ENCODE data around the gene MAP7D3.
"Not testable (repeated sequence)": the region's sequence is repeated elsewhere in the genome, so short reads cannot be mapped to it uniquely, and the experiment has no call there.

Gene MAP7D3, protein sequence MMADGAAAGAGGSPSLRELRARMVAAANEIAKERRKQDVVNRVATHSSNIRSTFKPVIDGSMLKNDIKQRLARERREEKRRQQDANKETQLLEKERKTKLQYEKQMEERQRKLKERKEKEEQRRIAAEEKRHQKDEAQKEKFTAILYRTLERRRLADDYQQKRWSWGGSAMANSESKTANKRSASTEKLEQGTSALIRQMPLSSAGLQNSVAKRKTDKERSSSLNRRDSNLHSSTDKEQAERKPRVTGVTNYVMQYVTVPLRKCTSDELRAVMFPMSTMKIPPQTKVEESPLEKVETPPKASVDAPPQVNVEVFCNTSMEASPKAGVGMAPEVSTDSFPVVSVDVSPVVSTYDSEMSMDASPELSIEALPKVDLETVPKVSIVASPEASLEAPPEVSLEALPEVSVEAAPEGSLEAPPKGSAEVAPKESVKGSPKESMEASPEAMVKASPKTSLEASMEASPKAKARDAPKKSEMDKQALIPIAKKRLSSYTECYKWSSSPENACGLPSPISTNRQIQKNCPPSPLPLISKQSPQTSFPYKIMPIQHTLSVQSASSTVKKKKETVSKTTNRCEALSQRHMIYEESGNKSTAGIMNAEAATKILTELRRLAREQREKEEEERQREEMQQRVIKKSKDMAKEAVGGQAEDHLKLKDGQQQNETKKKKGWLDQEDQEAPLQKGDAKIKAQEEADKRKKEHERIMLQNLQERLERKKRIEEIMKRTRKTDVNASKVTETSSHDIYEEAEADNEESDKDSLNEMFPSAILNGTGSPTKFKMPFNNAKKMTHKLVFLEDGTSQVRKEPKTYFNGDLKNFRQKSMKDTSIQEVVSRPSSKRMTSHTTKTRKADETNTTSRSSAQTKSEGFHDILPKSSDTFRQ

DNA sequence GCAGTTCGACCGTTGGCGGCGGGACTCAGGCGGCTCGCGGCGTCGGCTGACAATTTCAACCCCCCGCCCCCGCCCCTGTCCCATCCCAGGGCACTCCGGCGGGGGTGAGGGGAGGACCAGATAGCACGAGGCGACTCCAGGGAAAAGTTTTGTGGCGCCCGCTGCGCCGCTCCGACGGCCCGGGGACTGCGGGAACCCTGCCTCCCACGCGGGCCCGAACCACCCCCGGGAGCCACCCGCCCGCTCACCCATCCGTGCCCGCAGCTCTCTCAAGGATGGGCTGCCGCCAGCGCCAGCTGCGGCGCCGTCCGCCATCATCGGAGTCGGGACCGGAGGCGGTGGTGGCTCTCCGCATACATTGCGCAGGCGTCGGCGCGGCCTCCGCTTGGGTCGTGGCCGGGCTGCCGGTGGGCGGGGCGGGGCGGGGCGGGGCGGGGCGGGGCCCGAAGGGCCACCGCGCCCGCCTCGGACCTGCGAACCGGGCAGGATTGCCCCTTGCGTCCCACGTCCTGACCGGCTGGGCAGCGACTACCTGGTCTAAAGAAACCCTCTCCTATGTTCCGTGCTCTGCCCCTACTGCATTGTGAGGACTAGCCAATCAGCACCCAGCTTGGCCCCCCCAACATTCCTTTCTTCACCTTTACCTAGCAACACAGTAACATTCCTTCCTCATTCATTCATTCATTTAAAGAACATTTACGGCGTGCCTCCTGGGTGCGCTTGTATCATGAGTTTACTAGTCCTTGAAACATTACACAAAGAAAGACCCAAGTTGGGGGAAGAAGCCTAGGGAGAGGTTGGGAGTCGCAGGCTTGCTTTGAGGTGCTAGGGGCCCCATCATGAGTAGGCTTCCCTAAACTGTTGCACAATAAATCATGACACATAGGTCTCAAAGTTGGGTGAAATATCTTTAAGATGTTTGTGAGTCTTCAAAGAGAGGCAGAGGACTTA is at the start of gene MAP7D3:
TSS of gene MAP7D3 (minus strand) at position 360 of the 951 bp plus-strand sequence. CDS start at position 318, 42 bp downstream.
- no peak for DNase-seq

DNA sequence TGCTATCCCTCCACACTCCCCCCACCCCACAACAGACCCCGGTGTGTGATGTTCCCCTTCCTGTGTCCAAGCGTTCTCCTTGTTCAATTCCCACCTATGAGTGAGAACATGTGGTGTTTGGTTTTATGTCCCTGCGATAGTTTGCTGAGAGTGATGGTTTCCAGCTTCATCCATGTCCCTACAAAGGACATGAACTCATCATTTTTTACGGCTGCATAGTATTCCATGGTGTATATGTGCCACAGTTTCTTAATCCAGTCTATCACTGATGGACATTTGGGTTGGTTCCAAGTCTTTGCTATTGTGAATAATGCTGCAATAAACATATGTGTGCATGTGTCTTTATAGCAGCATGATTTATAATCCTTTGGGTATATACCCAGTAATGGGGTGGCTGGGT is 49.5 kb upstream of the MAP7D3 start, which contains the start of gene ADGRG4:
TSS of gene ADGRG4 (plus strand) at position 243 of the 400 bp plus-strand sequence. CDS start 7,815 bp downstream, outside the sequence.
- DNase-seq, result not testable (repeated sequence)

DNA sequence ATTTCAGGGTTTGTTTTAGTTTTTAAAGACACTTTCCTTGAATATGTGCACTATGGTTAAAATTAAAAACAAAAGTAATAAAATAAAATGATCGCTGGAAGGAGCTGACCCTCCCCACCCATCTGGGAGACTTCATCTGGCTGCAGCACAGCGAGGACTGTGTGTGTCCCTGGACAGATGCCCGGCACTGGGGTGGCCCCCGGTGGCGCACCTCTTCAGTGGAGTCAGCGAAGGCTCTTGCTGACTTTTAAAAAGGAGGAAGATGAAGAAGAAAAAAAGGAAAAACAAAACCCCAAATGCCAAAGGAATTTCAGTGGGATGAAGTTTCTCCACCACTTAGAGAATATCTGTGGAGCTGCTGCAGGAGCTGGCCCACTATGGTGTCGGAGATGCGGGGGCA is 44.2 kb upstream of the MAP7D3 start:
- no peak for DNase-seq

DNA sequence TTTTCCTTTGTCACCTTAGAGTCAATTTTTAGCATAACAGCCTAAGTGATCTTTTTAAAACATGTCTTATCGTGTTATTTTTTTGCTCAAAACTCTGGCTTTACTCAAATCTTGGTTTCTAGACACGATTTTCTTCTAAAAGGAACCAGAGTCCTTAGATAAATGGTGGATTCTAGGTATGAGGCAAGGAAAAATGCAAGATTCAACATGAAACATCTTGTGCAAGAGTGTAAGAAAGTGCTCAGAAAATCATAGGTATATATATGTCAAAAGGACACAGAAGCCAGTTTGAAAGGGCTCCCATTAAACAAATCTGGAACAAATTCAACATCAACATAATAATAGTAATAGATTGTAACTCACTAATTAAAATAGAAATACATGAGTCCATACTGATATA is 41.5 kb upstream of the MAP7D3 start:
- no peak for DNase-seq

DNA sequence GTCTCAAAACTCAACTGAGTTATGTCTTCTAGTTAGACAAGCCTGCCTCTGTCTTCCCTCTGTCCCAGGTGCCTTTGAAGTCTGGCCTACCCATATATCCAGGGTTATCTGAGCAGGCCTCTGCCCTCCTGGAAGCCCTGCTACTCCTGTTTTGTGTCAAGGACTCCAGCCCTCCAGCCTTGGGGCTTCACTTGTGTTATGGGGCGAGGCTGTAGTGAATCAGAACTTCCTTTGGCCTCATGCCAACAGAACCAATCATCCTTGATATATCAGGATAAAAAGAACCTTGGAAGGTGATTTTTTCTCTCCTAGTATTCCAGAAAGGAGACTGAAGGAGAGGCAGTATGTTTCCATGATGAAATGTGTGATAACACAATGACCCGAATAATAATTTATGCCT is 40.6 kb upstream of the MAP7D3 start:
- DNase-seq, result no peak

DNA sequence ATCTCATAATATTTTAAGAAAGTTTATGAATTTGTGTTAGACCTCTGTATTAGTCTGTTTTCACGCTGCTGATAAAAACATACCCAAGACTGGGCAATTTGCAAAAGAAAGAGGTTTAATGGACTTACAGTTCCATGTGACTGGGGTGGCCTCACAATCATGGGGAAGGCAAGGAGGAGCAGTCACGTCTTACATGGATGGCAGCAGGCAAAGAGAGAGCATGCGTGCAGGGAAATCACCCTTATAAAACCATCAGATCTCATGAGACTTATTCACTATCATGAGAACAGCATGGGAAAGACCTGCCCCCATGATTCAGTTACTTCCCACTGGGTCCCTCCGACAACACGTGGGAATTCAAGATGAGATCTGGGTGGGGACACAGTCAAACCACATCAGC is 35.2 kb upstream of the MAP7D3 start:
- DNase-seq, result not testable (repeated sequence)

DNA sequence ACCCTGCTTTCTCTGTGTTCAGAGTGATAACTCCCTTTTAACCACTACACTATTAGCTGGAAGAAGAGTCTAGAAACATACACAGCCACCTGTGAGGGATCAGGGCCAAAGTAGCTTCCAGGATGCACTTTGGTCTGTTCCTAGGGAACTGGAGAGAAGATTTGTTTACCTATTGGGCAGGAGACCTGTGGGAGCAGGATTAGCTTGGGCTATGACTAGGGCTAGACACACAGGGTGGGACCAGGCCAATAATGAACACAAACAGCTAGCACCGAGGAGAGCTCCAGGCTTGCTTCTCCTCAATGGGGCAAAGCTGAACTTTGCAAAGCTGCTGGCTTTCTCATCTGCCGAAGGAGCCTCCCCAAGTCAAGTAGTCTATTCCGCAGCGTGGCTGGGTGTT is 24.4 kb upstream of the MAP7D3 start:
- no peak for DNase-seq

DNA sequence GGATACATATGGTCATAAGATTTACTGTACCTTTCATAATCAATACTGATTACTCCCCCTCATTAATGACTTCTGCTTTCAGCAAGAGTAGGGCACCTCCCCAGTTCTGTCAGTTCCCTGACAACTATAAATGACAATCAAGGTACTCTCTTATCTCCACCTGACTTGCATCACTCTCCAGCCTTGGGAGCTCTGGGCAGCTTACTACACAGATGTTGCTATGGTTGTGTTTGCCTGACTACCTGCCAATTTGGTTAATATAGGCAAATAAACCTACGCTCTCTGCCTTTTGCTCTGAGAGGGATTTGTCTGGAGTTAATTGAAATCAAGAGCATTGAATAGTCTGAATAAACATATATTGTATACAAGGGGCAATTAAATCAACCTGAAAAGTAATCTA is 22.8 kb upstream of the MAP7D3 start:
- peak; percentile 1 for DNase-seq

DNA sequence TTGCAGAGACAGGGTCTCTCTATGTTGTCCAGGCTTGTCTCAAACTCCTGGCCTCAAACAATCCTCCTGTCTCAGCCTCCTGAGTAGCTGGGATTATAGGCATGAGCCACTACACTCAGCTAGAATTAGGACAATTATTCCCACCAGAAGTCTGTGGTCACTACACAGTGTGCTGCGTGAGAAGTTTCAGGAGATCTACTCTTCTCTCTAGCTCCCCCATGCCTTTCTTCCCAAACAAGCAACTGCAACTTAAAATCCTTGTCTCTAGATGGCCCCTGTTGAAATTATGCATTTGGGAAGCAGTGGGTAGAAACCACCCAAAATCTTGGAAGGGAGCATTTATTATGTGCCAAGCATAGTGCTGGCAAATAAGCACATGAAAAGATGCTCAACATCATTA is 21.1 kb upstream of the MAP7D3 start:
- no peak for DNase-seq

DNA sequence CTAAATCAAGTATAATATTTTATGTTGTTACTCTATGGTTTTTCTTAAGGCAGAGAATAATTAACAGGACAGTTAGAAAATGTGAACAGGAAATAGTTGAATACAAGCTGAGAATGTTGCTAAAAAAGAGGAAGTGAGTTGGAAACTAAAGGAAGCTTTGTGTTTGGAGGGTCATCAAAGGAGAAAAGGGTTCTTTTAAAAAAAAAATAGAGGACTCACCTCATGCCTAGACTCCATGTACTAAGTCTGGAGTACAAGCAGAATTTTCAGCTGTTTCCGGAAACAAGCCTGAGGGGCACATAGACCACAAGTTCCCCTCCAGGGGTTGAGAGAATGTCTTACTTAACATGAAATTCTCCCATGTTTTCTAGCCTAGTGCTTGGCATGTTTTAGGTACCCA is 20.1 kb upstream of the MAP7D3 start:
- DNase-seq, result no peak

DNA sequence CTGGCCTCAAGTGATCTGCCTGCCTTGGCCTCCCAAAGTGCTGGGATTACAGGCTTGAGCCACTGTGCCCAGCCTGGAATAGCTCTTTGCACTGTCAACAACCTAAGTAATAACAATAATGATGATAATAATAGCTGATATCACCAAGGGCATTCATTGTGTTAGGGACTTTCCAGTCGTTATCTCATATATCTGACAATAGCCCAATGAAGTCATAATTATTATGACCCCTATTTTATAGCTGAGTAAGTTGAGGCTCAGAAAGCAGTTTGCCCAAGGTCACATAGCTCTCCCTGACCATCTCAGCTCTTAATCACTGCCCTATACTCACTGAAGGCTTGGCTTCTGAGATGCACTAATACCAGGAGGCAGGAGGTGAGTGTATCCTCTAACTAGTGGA is 18.7 kb upstream of the MAP7D3 start:
- no peak for DNase-seq

DNA sequence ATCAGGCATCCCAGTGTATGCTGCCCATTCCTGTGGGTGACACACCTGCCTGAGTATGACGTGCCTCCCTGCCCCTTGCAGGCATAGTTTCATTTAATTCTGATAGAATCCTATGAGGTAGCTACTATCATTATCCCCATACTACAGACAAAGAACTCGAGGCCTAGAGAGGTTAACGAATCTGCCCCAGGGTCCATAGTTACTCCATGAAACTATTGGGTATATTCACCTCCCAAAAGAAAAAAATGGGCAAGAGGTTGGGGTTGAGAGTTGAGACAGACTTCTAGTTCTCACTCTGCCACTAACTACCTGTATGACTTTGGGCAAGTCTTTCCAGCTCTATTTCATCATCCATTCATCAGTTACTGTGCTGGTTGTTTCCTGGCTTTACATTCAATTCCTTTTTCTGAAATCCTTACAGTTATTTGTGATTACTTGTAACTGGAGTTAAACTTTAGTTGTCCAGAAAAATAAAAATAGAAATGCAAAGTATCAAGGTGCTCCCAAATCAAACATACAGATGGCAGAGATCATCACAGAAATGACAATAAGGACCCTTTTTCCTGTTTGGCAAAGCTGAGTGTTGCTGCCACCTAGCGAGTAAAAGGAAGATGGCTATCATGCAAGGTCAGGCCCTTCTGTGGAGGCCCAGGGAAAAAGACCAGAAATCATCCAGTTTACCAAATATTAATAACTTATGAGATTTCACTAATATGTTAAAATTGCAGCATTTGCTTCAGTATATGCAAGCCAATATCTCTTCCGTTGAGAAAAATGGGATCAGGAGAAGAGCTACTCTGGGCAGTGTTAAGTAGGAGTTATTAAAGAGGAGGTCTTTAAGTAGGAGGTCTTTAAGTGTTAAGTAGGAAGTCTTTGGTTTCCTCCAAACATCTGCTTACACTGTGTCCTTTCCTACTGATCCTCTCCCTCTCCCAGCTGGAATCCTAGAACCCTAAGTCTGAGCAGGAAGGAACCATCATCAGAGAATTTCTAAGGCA is 17.1 kb upstream of the MAP7D3 start:
- no peak for DNase-seq

DNA sequence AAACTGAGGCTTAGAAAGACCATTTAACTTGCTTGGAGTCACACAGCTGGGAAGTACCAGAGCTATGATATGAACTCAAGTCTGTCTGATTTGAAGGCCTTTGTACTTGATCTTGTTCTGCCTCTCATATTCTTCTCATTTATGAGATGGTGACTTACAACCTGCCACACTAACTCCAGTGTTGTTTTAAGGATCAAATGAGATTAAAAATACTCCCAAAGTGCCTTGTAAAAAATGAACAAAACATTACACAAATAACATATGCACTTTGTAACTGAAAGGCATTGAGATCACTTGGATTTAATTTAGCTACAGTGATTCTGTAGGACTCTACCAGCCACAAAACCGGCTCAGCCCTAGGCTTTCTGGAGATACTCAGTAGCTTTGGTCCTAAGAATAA is 15.6 kb upstream of the MAP7D3 start:
- no peak for DNase-seq

DNA sequence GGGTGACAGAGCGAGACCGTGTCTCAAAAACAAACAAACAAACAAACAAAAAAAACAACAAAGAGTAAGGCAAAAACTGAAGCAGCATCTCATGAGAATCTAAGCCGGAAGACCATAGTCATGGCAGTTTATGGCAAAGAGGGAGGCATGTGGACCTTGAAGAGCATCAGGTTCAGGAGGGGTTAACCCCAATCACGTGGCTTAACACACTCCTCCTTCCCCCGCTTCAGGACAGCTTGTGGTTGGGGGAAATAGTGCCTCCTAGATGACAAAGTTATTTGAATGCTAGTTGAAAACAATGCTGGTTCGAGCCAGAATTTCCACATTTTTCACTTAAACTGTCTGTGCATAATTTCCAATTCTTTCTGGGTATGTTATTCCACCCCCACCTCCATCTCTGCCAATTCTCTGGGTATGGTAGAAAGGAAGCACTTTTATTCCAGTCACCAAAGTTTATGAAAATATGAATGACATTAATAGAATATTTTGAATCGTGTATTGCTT is 11.7 kb upstream of the MAP7D3 start:
- DNase-seq, result no peak

DNA sequence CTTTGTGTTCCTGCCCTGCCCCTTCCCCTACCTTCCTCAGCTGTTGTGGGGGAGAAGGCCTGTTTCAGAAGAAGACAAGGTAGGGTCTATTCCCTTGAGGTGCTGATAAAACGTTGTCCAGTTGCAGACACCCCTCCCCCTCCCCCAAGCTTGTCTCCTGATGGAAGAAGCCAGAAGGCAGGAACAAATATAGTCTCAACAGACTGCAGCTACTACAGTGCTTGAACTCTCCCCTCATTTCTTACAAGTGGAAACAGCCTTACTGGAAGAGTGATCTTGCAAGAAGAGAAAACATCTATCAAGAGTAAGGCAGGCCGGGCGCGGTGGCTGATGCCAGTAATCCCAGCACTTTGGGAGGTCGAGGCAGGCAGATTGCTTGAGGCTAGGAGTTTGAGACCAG is 11.0 kb upstream of the MAP7D3 start:
- DNase-seq, result no peak

DNA sequence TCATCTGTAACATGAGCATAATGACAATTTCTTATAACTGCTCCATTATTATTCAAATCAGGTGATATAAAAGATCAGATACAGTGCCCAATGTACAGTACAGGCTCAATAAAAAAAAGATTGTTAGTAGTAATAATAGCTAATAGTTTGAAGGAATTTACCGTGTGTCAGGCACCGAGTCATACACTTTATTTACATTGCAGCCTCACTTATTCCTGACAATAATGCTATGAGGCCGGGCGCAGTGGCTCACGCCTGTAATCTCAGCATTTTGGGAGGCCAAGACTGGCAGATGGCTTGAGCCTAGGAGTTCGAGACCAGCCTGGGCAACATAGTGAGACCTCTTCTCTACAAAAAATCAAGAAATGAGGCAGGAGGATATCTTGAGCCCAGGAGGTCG is 10.1 kb upstream of the MAP7D3 start:
- DNase-seq, result no peak

DNA sequence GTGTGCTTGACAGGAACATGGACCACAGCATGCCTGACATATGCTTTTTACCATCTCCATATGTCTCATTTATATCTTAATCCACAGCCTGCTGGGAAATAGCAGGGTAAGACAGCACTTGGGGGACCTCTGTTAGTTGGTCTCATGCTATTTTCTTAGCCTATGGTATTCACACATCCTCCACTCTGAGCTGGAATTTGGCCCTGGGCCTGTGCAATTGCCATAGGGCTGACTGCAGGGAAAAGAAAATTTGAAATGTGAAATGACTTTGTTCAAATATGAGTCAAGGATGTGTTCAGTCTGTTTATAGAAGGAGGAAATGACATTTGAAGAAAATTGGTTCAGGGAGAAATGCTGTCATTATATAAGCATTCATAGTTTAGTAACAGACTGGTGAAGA is 9.6 kb upstream of the MAP7D3 start:
- DNase-seq, result no peak

DNA sequence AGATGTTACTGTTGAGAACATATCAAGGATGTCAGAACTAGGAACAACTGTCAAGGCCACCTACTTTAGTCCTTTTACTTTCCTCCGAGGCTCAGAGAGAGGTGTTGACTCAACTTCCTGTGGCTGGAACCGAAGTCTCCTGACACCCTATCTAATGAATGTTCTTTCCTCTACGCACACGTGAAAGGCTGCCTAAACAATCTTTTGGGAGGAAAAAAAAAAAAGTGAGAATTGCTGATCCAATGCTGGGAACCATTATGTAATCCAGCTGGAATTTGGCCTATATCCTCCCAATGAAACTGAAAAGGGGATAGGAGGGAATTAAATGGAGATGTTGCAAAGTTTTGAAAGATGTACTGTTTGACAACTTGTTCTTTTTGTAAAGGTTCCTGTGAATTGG is 8.3 kb upstream of the MAP7D3 start:
- no peak for DNase-seq

DNA sequence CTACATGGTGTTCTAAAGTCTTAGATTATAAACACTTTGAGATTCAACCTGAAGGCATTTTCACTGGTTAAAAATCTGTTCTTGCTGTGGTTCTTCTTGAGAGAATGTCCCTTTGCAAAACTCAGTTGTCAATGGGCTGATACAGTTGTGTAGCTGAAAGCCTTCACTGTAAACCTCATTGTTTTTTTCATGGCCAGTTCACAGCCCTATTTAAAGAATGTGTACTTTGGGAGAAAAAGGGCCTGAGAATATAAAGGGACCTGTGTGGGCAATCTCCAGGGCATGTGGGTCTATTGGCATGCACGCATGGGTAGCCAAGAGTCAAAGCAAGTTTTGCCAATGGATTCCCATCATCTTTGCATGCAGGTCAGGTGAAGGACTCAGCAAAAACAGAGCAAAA is 7.8 kb upstream of the MAP7D3 start:
- no peak for DNase-seq

DNA sequence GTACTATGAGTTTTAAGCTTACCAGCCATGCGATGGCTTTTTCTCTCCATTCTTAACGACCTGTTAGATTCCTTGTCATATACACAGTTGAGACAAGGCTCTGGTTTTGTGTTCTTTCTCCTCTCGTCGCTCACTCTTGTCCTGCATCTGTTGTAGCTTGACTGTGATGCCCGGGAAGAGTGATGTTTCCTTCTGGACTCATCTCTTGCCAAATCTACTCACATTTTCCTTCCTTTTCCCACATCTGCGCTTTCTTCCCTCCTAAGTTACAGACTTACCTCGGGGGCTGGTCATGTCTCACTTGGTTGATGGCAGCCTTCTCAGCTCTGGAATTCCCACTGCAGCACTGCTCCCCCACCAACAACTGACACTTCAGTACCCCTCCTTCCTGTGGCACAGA is 4.8 kb upstream of the MAP7D3 start:
- DNase-seq, result no peak

DNA sequence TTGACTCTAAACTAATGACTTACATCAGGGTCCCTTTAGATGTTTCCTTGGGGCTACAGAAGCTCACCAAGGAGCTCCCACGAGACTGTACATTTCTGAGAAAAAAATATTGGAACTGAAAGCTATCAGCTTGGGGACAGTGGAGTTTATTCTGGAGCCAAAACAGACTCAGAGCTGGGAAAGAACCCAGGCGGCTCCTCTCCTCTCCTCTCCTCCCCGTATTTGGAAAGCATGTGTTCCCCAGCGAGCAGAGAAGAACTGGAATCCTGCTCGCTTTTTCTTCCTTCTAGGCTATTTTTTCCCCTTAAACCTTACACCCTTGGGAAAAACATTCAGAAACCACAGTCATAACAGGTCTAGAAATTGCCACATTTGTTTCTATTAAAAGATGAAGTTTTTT is 4.3 kb upstream of the MAP7D3 start:
- DNase-seq, result no peak

All from NCI-H2081 treated with DMSO at 0.1 percent for 48 hours (cell line).